GM19452 (cell line): Measurements from ENCODE around the gene NHLH1.

Experiments used
- ATAC-seq: cut with Tn5 transposase; IDR thresholded peaks from one replicate; pipeline ENCODE4 v1.9.1; 2021; ENCODE audit not compliant: unreplicated experiment

NHLH1 gene

DNA sequence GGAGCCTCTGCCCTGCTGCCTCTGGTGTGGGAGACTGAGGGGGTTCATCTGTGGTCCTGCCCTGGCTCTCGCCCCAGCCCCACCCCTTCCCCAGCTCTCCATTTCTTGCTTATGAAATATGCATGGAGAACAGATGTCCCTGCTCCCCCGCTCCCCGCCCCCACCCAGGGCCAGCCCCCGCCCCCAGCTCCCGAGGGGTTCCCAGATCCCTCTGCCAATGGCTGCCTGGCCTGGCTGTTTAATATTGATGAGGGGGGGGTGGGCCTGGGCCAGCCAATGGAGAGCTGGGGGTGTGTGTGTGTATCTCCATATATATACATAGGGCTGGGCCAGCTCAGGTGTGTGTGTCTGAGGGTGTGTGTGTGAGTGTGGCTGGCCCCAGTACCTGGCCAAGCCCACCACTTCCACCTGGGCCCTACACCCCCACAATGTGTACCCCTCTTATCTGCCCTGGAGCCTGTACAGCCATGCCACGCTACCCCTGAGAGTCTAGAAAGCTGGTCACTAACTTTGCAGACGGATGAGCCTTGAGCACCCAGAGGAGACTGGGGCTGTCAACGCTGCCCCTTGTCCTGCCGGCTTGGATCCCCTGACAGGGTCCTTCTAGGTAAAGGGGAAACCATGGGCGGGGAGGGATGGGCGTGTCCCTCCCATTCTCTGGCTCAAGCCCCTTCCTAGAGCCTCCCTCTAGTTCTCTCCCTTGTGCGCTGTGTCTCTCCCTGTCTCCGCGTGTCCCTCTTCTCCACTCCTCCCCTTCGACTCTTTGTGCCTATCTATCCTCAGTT lies at the start of gene NHLH1:
Gene NHLH1, plus strand, starts transcription at position 341 of the 785 bp plus-strand sequence. CDS start 3,661 bp downstream, outside the sequence.
- ATAC-seq: no peak

DNA sequence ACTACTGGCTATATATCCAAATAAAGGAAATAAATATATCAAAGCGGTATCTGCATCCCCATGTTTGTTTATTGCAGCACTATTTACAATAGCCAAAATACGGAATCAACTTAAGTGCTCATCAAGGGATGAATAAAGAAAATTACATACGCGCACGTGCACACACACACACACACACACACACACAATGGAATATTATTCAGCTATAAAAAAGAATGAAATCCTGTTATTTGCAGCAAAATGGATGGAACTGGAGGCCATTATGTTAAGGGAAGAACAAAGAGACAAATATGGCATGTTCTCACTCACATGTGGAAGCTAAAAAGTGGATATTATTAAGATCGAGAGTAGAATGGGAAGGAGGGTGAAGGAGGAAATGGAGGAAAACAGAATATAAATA lies 44.0 kb upstream of the NHLH1 start:
- no peak for ATAC-seq

DNA sequence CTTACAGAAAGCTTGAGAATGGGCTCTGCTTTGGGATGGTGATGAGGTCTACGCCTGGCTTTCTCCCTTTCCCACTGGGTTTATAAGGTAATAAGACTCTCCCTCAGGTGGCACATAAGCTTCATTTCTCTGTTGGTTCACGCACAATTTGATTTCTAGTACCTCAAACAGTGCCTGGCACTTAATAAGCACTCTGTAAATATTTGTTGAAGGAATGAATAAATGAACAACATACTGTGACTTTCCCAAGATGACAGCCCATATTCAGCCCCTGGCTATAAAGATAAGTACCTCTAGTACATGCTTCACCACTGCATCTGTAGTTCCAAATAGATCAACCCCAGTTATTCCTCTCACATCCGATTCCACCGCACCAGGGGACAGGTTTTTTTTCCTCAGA lies 41.6 kb upstream of the NHLH1 start:
- ATAC-seq: no peak

DNA sequence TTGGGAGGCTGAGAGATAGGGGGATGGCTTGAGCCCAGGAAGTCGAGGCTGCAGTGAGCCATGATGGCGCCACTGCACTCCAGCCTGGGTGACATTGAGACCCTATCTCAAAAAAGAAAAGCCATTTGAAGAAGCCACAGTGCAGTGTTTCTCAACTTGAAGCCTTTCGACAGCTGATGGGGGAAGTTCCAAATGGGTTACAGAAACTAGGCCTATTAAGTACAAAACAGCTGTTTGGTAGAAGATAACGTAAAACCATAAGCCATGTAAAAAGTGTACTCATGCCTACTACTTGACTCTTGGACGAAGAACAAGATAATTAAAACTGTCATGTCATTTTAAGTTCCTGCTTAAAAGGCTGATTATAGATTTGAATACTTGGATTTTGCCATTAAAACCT lies 40.5 kb upstream of the NHLH1 start:
- ATAC-seq: no peak

DNA sequence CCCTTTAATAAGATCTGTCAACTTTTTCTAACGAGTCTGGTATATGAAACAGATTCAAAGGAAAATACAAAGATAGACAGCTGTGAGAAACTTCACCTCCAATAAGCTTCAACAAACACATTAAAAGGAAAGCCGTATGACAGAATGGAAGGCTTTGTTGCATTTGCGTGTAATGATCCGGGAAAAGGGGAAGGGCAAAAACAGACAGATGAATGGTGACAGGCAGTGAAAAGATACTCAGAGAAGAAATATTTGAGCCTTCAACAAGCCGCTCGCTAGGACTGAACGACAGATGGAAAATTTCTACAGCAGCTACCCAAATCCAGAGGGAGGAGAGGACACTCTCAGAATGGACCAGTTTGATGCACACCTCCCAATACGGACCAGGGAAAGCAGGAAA lies 38.7 kb upstream of the NHLH1 start:
- ATAC-seq: no peak

DNA sequence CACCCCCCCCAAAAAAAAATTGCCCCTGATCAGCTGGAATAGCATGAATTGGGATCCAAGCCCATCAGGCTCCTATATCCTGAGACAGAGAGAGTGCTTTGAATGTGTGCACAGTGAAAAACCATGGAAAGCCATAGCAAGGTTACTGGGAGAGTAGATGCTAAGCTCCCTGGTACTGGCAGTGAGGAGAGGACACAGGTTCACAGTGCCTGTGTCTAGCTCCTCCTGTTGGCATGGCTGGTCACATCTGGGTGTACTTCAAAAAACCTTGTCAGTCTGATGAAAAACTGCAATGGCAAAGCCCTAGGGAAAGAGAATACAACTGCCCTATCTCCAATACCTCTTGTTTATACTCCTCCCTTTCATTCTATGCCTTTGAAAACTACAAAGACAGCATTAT lies 36.8 kb upstream of the NHLH1 start:
- no peak for ATAC-seq

DNA sequence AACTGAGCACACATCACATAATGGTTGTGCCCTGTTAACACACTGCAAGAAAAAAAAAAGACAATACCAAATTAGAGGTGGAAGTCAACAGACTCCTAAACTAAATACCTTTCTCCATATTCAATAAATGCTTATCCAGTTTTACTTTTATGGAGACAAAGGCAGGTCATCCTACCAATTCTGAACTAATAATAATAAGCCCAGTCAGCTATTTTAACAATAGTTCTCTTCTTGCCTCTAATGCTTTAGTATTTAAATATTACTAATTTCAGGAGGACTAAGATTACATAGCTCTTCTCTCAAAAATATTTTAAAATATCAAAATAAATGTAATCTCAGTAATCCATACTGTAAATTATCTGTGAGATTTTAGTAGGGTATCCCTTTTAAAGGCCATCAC lies 34.4 kb upstream of the NHLH1 start:
- no peak for ATAC-seq

DNA sequence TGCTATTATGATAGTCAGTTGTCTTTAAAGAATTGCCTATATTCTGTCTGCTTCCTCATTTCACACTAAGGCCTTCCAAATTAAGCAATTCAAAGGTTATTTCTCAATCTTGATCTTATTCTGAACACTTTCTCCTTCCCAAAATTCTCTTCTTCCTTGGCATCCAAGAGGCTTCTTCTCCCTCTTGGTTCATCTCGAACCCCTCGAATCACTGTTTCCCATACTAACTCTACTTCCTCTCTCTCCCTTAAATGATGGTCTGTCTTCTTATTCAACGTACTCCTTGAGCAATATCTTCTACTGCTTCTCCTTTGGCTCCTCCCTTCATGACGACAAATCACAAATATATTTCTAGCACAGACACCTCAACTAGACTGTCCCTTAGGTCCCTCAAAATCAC lies 28.3 kb upstream of the NHLH1 start:
- ATAC-seq: no peak

DNA sequence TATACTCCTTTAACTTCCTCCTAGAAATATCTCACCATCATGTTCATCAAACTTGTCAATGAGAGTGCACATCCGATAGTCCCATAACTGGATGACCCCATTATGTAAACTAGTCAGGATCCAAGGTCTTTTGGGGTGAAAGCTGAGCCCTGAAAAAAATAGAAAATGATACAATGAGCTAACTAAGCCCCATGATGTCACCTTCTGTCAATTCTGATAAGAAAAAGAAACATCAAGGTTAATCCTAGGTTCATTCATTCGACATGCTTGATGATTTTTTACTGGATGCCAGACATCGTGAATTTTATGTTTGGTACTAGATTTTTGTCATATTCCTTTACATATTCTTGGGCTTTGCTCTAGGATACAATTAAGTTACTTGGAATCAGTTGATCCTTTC lies 26.7 kb upstream of the NHLH1 start:
- ATAC-seq: no peak

DNA sequence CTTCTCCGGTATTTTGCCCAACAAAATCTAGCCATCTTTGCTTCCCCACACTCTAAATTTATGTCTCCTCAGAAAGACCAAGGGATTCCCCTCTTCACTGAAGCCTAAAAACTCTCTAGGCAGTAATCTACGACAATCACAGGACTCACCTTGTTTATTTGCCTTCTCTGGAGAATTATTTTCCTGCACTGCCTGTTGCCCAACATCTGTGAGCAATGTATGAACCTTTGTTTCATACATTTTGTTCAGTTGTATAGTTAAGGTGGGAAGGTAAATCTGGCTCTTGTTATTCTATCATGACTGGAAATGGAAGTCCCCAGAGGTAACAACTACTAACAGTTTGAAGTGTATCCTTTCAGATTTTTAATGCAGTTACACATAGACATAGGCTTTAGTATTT lies 26.0 kb upstream of the NHLH1 start:
- ATAC-seq: no peak

DNA sequence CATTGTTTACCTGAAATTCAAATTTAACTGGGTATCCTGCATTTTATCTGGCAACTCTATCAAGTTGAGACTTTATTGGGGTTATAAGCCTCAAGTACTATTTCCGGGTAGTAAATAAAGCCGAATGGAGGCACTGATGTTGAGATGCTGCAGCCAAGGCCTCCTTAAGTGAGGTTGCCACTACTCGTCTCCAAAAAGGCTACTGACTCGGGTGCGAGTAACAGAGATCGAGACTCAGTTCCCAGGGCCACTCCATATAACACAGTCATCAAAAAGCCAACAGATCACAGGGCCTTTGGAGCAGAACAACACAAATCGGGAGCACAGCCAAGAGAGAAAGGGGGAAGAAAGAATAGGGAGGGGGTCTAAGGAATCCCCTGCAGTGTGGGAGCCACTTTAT lies 24.3 kb upstream of the NHLH1 start:
- ATAC-seq: no peak

DNA sequence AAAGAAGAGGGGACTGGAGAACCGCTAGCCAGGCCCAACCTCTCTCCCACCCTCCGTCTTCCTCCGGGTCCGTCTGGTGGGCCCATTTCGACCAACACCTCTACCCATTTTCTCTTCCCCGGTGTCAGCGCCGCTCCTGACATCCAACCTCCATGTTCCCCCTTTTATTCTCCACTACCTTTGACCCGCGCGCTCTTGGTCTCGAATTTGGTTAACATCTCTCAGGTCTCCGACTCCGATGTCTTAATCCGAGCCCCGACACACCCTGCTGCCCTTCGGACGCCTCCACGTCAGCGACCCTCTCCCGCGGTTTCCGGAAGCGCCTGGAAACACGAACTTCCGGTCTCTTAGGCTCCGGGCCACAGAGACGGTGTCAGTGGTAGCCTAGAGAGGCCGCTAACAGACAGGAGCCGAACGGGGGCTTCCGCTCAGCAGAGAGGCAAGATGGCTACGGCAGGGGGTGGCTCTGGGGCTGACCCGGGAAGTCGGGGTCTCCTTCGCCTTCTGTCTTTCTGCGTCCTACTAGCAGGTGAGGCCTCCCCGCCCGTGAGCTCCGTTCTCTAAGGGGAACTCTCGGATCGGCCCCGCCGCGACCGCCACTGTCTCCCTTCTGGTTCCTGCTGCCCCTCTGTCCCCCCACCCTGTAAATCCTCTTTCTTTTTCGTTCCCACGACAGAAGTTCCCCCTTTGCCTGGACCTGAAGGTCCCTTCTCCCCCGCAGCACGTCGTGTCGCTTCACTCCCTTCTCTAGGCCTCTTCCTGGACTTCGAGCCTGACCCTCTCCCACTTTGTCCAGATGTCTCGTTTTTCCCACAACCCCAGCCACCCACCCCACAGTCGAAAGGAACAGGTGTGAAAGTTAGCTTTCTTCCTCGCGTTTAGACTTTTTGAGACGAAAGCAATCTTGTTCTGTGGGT lies 23.7 kb upstream of the NHLH1 start, which contains the start of the genes COPA and NCSTN:
Gene COPA, minus strand, starts transcription at position 298 of the 917 bp plus-strand sequence. Its CDS starts 80 bp downstream, at position 218.
Gene NCSTN, plus strand, starts transcription at position 431 of the 917 bp plus-strand sequence. Its CDS starts 14 bp downstream, at position 445.
- peak; percentile 90 for ATAC-seq

DNA sequence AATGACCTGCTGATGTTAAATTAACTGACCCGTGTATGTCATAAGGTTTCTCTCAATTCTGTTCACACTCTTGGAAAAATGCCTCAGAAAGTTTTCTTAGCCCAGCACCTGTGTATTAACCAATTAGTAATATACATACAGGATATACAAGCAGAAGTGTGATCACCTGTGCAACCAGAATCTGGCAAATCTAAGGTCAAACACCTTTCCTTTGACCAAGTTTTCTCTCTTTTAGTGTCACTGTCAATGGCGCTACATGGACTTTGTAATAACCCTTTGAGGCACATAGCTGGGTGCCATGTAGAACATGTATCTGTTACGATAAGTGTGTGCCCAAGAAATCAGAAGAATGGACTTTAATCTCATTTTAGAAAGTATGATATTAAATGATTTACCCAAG lies 22.6 kb upstream of the NHLH1 start:
- ATAC-seq: no peak

DNA sequence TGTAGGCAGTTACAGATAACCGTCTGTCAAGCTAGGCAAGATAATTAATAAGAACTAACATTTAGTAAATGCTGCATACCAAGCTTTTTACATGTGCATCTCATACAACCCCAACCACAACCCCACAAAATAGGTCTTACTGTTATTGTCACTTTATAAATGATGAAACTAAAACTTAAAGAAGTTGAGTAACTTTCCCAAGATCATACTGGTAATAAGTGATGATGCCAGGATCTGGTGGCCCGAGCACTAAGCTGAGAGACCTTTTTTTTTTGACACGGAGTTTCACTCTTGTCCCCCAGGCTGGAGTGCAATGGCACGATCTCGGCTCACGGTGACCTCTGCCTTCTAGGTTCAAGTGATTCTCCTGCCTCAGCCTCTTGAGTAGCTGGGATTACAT lies 21.9 kb upstream of the NHLH1 start:
- ATAC-seq: no peak

DNA sequence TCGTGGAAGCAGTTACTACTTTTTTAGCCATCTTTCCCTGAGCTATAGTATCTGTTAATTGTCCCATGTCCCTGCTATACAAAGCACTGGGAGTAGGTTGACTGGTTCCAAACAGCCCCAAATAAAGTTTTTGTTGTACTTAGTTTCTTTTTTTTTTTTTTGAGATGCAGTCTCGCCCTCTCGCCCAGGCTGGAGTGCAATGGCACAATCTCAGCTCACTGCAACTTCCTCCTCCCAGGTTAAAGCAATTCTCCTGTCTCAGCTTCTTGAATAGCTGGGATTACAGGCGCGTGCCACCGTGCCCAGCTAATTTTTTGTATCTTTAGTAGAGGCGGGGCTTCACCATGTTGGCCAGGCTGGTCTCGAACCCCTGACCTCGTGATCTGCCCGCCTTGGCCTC lies 20.4 kb upstream of the NHLH1 start:
- ATAC-seq: no peak

DNA sequence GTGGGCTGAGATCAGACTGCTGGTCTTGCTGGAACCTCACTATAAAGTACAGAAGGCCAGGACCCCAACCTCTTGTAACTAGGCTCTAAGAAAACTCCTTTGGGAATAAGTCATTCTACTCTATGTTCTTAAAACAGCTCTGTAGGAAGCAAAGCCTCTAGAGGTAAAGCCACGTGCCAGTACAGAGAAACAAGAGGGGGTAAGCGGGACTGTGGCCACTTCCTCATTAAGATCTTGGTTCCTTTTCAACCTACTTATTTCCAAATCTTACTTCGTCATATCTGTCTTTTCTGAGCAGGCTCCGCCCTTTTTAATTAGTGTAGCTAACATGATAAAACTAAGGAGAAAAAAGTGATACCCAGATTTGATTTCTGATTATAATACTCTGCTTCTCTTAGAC lies 19.9 kb upstream of the NHLH1 start:
- ATAC-seq: no peak

DNA sequence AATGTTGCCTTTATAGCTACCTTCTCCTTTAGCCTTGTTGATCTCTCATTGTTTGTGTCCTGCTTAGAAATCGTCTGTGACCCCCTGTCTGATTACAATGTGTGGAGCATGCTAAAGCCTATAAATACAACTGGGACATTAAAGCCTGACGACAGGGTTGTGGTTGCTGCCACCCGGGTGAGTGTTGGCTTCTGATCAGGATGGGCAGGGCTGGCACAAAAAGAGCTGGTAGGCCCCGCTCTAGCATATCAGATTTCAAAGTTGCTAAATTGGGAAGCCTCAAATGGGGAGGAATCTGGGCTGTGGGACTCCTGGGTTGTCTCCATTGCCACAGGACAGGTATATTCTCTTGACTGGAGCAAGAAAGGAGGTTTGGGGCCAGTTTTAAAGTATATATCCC lies 15.2 kb upstream of the NHLH1 start:
- no peak for ATAC-seq

DNA sequence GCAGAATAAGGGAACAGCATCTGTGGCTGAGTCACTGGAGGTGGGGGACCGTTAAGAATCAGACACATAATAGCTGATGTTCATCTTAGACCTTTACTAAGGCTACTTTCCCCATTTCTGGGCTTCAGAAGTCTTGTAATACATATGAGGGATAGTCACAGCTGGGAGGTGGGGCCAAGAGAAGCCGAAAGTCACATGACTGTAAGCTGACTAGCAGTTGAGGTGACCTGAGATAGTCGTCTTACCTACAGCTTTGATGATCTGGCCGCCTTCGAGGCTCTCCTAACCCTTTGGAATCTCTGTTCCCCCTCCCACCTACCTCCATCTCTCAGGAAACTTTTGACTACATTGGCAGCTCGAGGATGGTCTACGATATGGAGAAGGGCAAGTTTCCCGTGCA lies 14.3 kb upstream of the NHLH1 start:
- ATAC-seq: no peak

DNA sequence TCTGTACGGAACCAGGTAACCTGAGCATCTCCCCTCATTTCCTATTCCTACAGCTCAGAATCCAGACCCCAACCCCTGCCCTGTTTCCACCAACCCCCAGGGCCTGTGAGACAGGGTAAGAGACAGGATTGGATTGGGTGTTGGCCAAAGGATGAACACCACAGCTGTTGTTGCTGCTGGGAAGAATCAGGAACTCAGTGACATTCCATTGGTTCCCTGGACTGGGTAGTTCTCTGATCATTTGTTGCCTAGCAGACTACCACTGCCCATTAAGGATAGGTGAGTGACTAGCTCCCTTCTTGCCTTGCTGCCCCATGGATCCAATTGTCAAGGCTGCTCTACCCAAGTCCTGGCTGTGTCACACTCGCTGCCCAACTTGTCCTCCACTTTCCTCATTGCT lies 13.6 kb upstream of the NHLH1 start:
- ATAC-seq: no peak

DNA sequence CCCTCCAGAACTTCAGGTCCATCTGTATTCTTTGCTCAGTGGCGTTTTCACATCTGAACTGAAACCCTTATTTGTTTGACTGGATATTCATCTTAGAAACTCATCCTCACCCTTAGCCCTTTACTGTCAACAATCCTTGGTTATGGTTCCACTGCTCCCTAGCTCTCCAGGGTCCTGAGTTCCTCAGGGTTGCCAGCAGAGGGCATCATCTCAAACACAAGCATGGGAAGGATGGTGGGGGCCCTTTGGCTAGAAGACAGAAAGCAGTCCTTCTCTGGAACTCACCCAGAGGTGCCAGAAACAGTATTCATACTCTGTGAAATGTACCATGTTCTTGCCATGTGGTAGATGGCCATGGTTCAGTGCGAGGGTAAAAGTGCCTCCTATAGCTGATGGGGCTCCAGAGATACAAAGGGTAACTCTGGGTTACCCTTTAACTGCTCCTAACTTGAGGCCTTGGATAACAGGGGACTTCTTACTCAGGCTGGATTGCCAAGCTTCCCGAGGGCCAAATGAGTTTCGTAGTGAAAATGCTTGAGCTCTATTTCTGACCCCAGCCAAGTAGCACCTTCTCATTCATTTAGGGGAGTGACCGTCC lies 12.4 kb upstream of the NHLH1 start:
- ATAC-seq: no peak

DNA sequence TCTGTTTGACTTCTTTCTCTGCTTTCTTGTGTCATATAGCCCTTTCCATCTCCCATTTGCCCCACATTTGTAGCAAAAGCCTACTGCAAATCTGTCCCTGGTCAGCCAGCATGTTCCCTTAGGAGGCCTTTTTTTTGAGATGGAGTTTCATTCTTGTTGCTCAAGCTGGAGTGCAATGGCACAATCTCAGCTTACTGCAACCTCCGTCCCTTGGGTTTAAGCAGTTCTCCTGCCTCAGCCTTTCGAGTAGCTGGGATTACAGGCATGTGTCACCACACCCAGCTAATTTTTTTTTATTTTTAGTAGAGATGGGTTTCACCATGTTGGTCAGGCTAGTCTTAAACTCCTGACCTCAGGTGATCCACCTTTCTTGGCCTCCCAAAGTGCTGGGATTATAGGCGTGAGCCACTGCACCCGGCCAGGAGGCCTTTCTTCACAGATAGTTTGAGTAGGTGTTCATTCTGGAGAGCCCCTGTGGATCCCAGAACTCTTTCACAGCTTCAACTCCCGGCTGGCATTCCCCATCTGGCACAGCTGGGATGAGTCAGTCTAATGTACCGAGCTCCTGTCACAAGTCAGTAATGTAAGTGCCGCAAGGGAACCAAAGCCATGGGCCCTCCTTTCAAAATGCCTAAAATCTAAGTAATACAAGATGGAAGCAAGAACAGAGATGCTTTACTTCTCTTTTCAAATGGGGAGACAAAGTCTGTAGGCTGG lies 9.4 kb upstream of the NHLH1 start:
- no peak for ATAC-seq
